Right ventricle myocardium inferior (tissue), 1 donor: ENCODE data around the gene TCF19. TPM values are rescaled to one million over a fixed set of nuclear protein-coding genes. Genes with fewer than 3 reads are reported as not detected.

ENCODE experiments used
- total RNA-seq: library from RNA; stranded (reverse); fragmentation: NEBNext Ultra II Directional; extraction: Animal tissue kit (Norgen Biotek cat#: 25700); gene quantifications from one replicate; pipeline ENCODE4 v1.2.1, GENCODE V29; 2021
- donor health status: DM: no; HTN: yes; CAD: no; lungs with severe emphysema.

Gene TCF19
- total RNA-seq, 1 donor from 2014 or later = 5.2 TPM

Other genes starting within 250 kb of the TCF19 start
- 18.3 TPM for gene VARS2, start 244.4 kb upstream of the TCF19 start, total RNA-seq
- not detected for gene SFTA2, start 226.4 kb upstream of the TCF19 start, total RNA-seq
- not detected for gene MUCL3, start 217.6 kb upstream of the TCF19 start, total RNA-seq
- not detected for gene MUC21, start 174.9 kb upstream of the TCF19 start, total RNA-seq
- gene MUC22, start 148.1 kb upstream of the TCF19 start, total RNA-seq = 0.14 TPM
- gene C6orf15, start 46.0 kb upstream of the TCF19 start, total RNA-seq = not detected
- gene PSORS1C1, start 43.8 kb upstream of the TCF19 start, total RNA-seq = 1.9 TPM
- gene CDSN, start 38.1 kb upstream of the TCF19 start, total RNA-seq = not detected
- gene PSORS1C2, start 19.5 kb upstream of the TCF19 start, total RNA-seq = not detected
- gene CCHCR1, start 787 bp upstream of the TCF19 start, total RNA-seq = 12.3 TPM
- 0.51 TPM for gene POU5F1, start 12.1 kb downstream of the TCF19 start, total RNA-seq
- gene HLA-C, start 113.5 kb downstream of the TCF19 start, total RNA-seq = 185 TPM
- gene HLA-B, start 198.6 kb downstream of the TCF19 start, total RNA-seq = 465 TPM
- gene MICA, start 245.0 kb downstream of the TCF19 start, total RNA-seq = 8.3 TPM